HG02610 (cell line): ENCODE results near the gene CCNB2.
"Not testable (repeated sequence)": the region's sequence is repeated elsewhere in the genome, so short reads cannot be mapped to it uniquely, and the experiment has no call there.

Experiments used
- ATAC-seq: cut with Tn5 transposase; IDR thresholded peaks from one replicate; pipeline ENCODE4 v1.9.1; 2021; ENCODE audit warnings: mild to moderate bottlenecking, moderate library complexity; ENCODE audit not compliant: unreplicated experiment

Gene CCNB2

DNA sequence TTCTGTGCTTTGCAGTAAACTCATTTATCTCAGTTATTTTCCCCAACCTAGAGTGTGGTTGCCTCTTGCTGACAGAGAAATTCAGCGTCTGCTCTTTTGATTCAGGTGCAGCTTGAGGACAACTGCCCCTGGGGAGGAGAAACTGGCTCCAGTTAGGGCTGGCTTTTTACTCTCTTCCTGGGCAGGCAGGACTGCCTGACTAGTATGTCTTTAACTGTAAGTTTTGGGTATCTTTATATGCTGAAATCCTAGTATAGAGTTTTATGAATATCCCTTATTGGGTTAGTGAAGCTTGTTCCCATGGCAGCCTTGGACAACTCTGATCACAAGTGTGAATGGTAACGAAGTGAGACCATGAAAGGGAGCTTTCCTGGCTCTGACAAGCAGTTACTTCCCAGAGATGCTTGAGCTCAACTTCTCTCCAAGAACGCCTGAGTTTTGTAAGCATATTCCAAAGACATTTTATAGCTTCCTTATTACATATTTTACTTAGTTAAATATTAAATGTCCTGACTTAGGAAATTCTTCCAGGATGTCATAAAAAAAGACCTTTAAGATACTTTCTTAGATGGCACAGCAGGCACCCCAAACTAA lies 27.1 kb downstream of the CCNB2 start:
- no peak for ATAC-seq

DNA sequence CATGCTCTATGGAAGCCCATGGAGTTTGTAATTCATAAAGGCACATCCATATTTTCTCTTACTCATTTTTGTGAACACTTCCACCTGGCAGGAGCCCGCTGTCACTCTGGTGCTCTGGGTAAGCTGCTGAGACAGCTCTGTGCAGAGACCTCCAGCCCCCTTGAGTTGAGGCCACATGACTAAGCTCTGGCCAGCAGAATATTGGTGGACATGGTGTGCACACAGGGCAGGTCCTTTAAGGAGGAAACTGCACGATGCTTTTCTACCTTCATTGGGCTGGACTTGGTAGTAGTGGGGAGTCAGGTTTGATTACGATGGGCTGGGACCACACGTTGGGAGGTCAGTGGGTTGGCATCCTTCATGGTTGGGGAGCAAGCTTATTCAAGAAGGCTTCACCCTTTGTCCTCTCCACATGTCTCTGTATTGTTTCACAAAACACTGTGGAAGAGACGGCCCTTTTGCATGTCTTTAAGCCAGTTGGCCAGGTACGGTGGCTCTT lies 29.0 kb downstream of the CCNB2 start:
- ATAC-seq: no peak

- ATAC-seq: no peak
Measured at GRCh38 chr15:59137566-59137965, 32.6 kb downstream of the CCNB2 start.

GRCh38 chr15:59138243-59138642 lies 33.3 kb downstream of the CCNB2 start:
- ATAC-seq: no peak

- ATAC-seq: no peak
Measured at GRCh38 chr15:59140422-59141226, 35.7 kb downstream of the CCNB2 start.

DNA sequence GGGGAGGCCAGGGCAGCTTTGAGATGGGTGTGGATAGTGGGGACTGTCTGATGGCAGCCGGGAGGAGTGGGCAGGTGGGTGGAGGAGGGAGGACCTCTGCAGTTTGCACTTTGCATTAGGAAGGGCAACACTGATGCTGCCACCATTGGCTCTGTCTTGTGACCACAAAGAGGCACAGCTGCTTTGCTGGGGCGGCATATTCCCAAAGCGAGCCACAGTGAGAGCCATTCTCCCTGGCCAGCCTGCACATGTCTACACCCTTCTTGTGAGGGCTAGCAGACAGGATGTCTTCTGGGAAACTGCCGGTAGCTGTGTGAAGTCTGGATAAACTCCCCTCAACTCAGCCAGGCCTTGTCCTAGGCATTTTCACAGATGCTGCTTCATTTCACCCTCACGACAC lies 38.3 kb downstream of the CCNB2 start:
- no peak for ATAC-seq

DNA sequence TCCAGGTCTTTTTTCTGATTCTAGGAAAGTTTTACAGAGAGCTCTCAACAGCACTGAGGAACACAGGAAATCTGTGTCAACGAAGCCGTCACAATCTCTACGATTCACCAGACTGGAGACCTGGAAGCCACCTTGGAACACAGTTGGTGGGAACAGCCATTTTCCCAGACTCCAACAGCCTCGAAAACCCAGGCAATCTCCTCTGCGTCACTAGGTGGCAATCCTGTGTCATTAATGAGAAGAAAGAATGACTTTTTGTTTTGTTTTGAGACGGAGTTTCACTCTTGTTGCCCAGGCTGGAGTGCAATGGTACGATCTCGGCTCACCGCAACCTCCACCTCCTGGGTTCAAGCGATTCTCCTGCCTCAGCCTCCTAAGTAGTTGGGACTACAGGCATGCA lies 39.6 kb downstream of the CCNB2 start:
- ATAC-seq: not testable (repeated sequence)

DNA sequence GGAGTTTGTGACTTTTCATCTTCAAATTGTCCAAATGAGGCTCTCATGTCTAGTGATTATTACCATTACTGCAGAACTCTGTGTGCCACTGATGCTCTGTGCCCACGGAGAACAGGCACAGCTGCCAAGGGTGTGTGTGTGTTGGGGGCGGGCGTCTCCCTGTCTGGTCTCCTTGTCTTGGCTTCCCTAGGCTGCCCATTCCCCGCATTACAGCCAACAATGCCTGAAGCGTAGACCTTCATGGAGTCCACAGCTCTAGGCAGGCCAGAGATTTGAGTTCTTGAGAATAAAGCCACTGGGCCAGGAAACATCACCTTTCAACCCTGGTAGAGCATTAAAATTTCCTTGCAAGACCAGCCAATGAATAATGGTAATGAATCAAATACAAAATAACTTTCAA lies 42.7 kb downstream of the CCNB2 start:
- no peak for ATAC-seq

DNA sequence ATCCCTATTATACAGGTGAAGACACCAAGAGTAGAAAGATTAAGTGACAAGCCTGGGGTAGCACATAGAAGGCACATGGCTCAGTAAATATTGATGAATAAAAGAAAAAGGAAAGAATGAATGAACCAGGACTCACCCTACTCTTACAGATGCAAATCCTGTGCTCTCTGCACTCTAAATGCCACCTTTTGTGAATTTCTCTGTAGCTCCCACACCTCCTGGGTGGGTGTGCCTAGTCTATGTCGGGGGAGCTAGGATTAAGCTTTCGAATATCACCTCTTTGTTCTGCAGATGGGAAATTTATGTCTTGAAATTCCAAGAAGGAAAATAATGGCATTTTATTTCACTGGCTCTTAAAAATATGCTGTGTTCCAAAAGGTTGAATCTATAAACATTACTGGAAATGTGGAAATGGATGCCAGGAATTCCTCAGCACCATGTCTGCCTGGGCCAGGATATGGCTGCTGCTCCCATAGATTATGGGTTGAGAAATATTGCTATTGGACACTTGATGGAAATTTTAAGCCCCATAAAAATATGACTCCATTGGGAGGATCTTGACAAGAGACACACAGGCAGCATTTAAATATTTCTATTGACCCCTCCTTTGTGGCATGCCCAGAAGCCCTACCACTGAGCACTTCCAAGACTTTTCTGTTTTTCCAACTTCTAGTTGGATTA lies 43.3 kb downstream of the CCNB2 start:
- no peak for ATAC-seq

GRCh38 chr15:59150185-59150584 lies 45.2 kb downstream of the CCNB2 start:
- no peak for ATAC-seq

DNA sequence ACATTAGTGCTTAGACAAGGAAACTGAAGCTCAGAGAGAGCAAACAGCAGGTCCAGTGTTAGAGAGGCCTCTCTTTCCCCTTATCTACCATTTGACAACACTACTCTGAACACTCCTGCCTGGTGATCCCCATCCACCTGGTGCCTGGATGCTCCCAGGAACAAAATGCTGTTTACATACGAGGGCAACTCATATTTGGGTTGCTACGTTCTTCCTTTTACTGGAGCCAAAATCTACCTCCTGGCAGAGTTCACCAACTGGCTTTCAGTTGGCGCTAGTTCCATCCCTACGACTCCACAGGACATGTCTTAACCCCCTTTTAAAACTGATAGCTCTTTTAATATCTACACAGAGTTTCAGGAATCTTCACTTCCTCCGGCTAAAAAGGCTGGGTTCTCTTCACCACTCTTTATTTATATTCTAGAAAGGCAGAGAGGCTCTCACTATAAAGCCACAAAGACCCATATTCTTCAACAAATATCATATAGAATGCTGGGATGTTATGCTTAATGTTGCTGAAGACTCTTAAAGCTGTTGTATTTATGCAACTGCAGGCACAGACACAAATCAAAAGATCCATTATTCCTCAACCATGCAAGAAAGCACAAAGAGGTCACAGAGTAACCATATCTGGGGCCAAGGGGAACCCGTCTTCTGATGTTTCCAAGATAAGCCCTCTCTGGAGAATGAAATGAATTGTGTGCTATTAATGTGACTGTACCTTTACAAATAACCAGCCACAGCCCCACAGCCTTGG lies 47.9 kb downstream of the CCNB2 start:
- no peak for ATAC-seq

GRCh38 chr15:59153466-59153865 lies 48.5 kb downstream of the CCNB2 start:
- no peak for ATAC-seq

GRCh38 chr15:59154243-59154642 lies 49.3 kb downstream of the CCNB2 start:
- no peak for ATAC-seq

DNA sequence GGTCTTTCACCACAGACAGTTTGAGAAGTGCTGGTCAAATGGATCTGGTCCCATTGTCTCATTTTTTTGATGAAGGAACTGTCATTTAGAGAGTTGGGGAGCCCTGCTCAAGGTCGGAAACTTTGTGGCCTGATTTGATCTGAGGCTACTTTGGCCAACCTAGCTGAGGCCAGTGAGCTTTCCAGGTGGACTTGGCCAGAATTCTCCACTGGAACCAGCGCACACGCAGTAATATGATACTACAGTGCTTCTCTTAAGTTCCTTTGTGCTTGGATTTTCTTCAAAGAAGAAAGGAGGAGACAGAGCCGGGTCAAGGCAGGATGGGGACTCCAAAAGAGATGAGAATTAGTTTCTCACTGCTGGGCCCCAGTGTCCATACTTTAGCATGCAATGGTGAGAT lies 50.5 kb downstream of the CCNB2 start:
- no peak for ATAC-seq

DNA sequence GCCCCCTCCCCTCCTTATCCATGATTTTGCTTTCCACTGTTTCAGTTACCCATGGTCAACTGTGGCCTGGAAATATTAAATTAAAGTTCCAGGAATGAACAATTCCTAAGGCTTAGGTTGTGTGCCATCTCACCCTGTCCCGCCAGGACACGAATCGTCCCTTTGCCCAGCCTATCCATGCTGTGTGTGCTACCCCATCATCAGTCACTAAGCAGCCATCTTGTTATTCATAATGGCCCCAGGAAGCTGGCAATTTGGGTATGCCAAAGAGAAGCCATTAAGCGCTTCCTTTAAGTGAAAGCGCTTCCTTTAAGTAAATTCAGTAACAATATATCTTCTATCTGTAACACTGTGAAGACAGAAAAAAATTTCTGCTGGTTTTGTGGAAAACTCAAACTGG lies 52.5 kb downstream of the CCNB2 start:
- no peak for ATAC-seq

DNA sequence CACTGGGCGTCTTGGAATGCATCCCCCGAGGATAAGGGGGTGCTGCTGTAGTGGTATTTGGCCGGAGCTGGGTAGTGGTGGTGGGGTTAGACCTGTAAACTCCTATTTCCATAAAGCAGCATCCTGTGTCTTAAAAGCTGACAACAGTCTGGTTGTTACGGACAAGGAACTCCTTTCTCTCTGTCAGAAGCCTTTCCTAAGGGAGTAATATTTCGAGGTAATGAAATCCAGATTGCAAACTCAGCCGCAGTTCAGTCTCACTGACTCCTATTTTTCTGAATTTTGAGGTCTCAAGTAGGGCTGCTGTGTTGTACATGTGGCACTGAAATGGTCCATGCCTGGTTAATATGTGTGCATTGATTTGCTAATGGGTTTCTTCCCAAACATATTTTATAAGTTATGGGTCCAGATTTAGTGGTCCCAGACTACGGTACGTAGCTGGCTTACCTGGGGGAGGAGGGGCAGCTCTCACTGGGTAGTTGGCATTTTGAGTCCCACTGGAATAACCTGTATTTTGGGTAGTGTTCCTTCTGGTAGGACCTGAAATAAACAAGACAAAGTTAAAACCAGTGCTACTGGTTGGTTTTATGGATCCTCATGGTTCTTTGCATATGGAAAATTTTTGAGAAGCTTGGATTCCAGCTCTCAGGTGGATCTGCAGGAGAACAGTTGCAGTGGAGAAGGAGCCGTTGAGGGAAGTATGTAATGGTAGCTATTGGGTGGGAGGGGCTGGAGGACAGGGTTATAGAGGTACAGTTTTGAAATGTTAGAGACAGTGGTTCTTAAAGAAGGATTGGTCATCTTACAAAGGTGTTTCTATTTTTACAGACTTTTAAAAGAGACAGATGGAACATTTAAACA lies 53.1 kb downstream of the CCNB2 start:
- no peak for ATAC-seq

DNA sequence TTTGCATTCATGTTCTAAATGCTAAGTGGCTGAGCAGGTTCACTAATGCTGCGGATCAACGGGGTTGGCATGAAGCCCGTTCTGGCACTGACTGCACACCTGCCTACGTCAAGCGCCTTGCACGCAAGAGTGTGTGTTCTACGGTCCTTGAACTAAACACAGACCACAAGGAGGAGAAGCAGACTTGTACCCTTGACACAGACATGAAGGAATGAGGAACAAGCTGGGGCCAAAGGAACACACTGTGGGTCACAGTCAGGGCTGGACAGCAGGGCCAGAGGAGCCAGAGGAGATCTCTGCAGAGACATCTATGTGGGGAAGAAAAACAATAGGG lies 53.7 kb downstream of the CCNB2 start:
- no peak for ATAC-seq

- ATAC-seq: no peak
Measured at GRCh38 chr15:59159210-59159609, 54.3 kb downstream of the CCNB2 start.

DNA sequence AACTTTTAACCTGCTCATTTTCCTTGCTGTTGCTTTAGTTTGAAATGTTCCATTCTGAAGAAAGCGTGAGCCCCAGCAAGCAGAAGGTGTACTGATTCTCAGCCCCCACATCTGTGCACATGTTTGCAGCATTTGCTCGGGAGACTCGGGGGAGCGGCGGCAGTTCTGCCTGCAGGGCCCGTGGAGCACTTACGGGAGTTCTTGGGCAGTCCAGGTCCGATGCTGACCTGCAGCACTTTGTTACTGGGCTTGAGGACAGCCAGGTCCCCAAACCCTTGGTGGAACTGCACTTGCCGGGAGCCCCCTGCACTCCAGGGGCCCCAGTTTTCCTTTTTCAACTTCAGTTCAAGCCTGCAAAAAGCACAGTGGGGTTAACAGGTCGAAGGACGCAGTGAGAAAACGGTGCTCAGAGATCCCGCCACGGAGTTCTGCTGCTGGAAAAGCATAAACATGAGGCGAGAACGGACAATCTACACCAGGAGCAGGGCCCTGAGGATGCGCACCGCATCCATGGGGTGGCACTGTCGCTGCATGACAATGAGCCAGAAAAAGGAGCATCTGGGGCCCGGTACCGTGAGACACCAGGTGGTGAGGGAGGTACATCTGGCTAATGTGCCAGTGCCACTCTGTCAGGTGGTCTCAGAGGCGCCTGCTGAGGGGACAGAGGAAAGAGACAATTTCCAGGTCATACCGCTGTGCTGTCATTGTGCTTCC lies 56.1 kb downstream of the CCNB2 start:
- ATAC-seq: no peak

- not testable (repeated sequence) for ATAC-seq
Measured at GRCh38 chr15:59162080-59162479, 57.1 kb downstream of the CCNB2 start.
